H9 (cell line): ENCODE measurements around the gene DISC1. TPM values are rescaled to one million over a fixed set of nuclear protein-coding genes. Genes with fewer than 3 reads are reported as not detected.

Experiments
- DNase-seq: peaks from one replicate; pipeline ENCODE4 v3.0.0-alpha.2; 2017
- H2AFZ ChIP-seq: one replicate; pipeline ENCODE4 v1.6.1; 2013; ENCODE audit warnings: mild to moderate bottlenecking, low read length, control low read depth, moderate library complexity
- H2AK5ac ChIP-seq: 2 replicates; pipeline ENCODE4 v1.6.1; 2013; ENCODE audit warnings: low read length, control low read depth, mixed read lengths; ENCODE audit not compliant: insufficient read length
- H2BK120ac ChIP-seq: one replicate; pipeline ENCODE4 v1.6.1; 2013; ENCODE audit warnings: low read depth, mild to moderate bottlenecking, low read length, control low read depth, inconsistent platforms; ENCODE audit not compliant: poor library complexity, severe bottlenecking
- H2BK12ac ChIP-seq: 2 replicates; pipeline ENCODE4 v1.6.1; 2013; ENCODE audit warnings: low read length, control low read depth, mixed read lengths, low read depth; ENCODE audit not compliant: insufficient read length
- H2BK15ac ChIP-seq: 2 replicates; pipeline ENCODE4 v1.6.1; 2013; ENCODE audit warnings: low read depth, low read length, control low read depth
- H2BK20ac ChIP-seq: one replicate; pipeline ENCODE4 v1.6.1; 2013; ENCODE audit warnings: low read depth, mild to moderate bottlenecking, low read length, control low read depth, inconsistent platforms; ENCODE audit not compliant: poor library complexity, severe bottlenecking
- H2BK5ac ChIP-seq: 2 replicates; pipeline ENCODE4 v1.6.1; 2013; ENCODE audit warnings: low read length, control low read depth, mixed read lengths; ENCODE audit not compliant: insufficient read length
- H3K14ac ChIP-seq: 2 replicates; pipeline ENCODE4 v1.6.1; 2013; ENCODE audit warnings: low read length, control low read depth; ENCODE audit not compliant: insufficient read depth
- H3K18ac ChIP-seq: 2 replicates; pipeline ENCODE4 v1.6.1; 2013; ENCODE audit warnings: low read depth, mild to moderate bottlenecking, mixed read lengths, low read length, control low read depth; ENCODE audit not compliant: insufficient read length
- H3K23ac ChIP-seq: 2 replicates; pipeline ENCODE4 v1.6.1; 2013; ENCODE audit warnings: low read length, control low read depth, mixed read lengths, low read depth; ENCODE audit not compliant: insufficient read length
- H3K23me2 ChIP-seq: 2 replicates; pipeline ENCODE4 v1.6.1; 2013; ENCODE audit warnings: low read depth, mild to moderate bottlenecking, mixed read lengths, low read length, control low read depth; ENCODE audit not compliant: insufficient read length, poor library complexity, severe bottlenecking
- H3K27ac ChIP-seq: 2 replicates; pipeline ENCODE4 v1.5.1; 2013; ENCODE audit warnings: low read length, control low read depth, mixed read lengths, low read depth; ENCODE audit not compliant: insufficient read length
- H3K27me3 ChIP-seq: 2 replicates; pipeline ENCODE4 v1.6.1; 2013; ENCODE audit warnings: low read length, control low read depth, inconsistent platforms; ENCODE audit not compliant: insufficient read depth
- H3K4ac ChIP-seq: 2 replicates; pipeline ENCODE4 v1.6.1; 2013; ENCODE audit warnings: low read depth, mild to moderate bottlenecking, control low read depth, inconsistent platforms, low read length, moderate library complexity
- H3K4me1 ChIP-seq: 2 replicates; pipeline ENCODE4 v1.6.1; 2013; ENCODE audit warnings: low read length, control low read depth, inconsistent platforms; ENCODE audit not compliant: insufficient read depth
- H3K4me2 ChIP-seq: 2 replicates; pipeline ENCODE4 v1.6.1; 2013; ENCODE audit warnings: low read length, control low read depth, mixed read lengths; ENCODE audit not compliant: insufficient read length, insufficient read depth
- H3K56ac ChIP-seq: 2 replicates; pipeline ENCODE4 v1.6.1; 2013; ENCODE audit warnings: low read depth, mild to moderate bottlenecking, mixed read lengths, low read length, control low read depth; ENCODE audit not compliant: insufficient read length
- H3K79me1 ChIP-seq: 2 replicates; pipeline ENCODE4 v1.6.1; 2013; ENCODE audit warnings: low read depth, mild to moderate bottlenecking, moderate library complexity, low read length, control low read depth, inconsistent platforms; ENCODE audit not compliant: insufficient read depth, poor library complexity, severe bottlenecking
- H3K79me2 ChIP-seq: 2 replicates; pipeline ENCODE4 v1.6.1; 2013; ENCODE audit warnings: low read length, control low read depth, inconsistent platforms; ENCODE audit not compliant: insufficient read depth
- H3K9ac ChIP-seq: 2 replicates; pipeline ENCODE4 v1.6.1; 2013; ENCODE audit warnings: low read length, control low read depth, mixed read lengths; ENCODE audit not compliant: insufficient read length; ENCODE audit errors: extremely low read depth
- H3K9me3 ChIP-seq: one replicate; pipeline ENCODE4 v1.6.1; 2013; ENCODE audit warnings: low read depth, low read length, inconsistent platforms; ENCODE audit not compliant: control insufficient read depth
- H3T11ph ChIP-seq: one replicate; pipeline ENCODE4 v1.6.1; 2013; ENCODE audit warnings: mild to moderate bottlenecking, low read length, control low read depth, inconsistent platforms
- H4K20me1 ChIP-seq: one replicate; pipeline ENCODE4 v1.6.1; 2013; ENCODE audit not compliant: control insufficient read depth, insufficient read length, insufficient read depth
- H4K5ac ChIP-seq: 2 replicates; pipeline ENCODE4 v1.6.1; 2013; ENCODE audit warnings: low read depth, mild to moderate bottlenecking, mixed read lengths, low read length, control low read depth; ENCODE audit not compliant: insufficient read length
- H4K8ac ChIP-seq: replicated peaks from 2 replicates; pipeline ENCODE4 v1.6.1; 2013; ENCODE audit warnings: low read length, control low read depth, mixed read lengths, low read depth; ENCODE audit not compliant: insufficient read length
- H4K91ac ChIP-seq: 2 replicates; pipeline ENCODE4 v1.6.1; 2013; ENCODE audit warnings: low read depth, mild to moderate bottlenecking, moderate library complexity, mixed read lengths, low read length, control low read depth; ENCODE audit not compliant: insufficient read length
- H3K27ac Mint-ChIP-seq, 3 experiments: 2 replicates in 2 of 3; 3 replicates in 1 of 3; pipeline ENCODE4 v1.8.0; 2020 to 2021; ENCODE audit warnings: mixed read lengths in 3 of 3, mild to moderate bottlenecking in 1 of 3, moderate library complexity in 1 of 3
- H3K27me3 Mint-ChIP-seq: 2 replicates; pipeline ENCODE4 v1.8.0; 2021; ENCODE audit warnings: low read depth, mild to moderate bottlenecking, moderate library complexity, mixed read lengths
- H3K36me3 Mint-ChIP-seq, 3 experiments: 2 replicates in 2 of 3; 3 replicates in 1 of 3; pipeline ENCODE4 v1.8.0; 2020 to 2021; ENCODE audit warnings: low read depth in 3 of 3, mixed read lengths in 3 of 3; ENCODE audit not compliant: insufficient read depth in 1 of 3
- H3K4me1 Mint-ChIP-seq, 2 experiments: 2 replicates each; pipeline ENCODE4 v1.8.0; 2020; ENCODE audit warnings: mixed read lengths in 2 of 2
- H3K4me3 Mint-ChIP-seq, 2 experiments: 2 replicates in 1 of 2; 3 replicates in 1 of 2; pipeline ENCODE4 v1.8.0; 2020 to 2021; ENCODE audit warnings: mild to moderate bottlenecking in 2 of 2, mixed read lengths in 2 of 2, moderate library complexity in 1 of 2
- H3K9me3 Mint-ChIP-seq, 2 experiments: 2 replicates in 1 of 2; 3 replicates in 1 of 2; pipeline ENCODE4 v1.8.0; 2020; ENCODE audit warnings: mild to moderate bottlenecking in 2 of 2, mixed read lengths in 2 of 2, moderate library complexity in 1 of 2
- WGBS: extraction: QIAGEN DNeasy Blood & Tissue Kit; methylation state at CpG from one replicate; pipeline ENCODE4 v1.1.7; 2013; ENCODE audit warnings: missing lambda C conversion rate, low lambda C conversion rate, mixed read lengths; ENCODE audit not compliant: insufficient read length; ENCODE audit errors: extremely low coverage; 5-methylcytosine and 5-hydroxymethylcytosine counted together
- total RNA-seq: library from RNA; stranded (reverse); gene quantifications from 2 replicates; pipeline ENCODE4 v1.2.1, GENCODE V29; 2021
- TF ChIP-seq, protein P1 (sequence below): fragments of 200-600 bp; sonication (generic); conservative IDR thresholded peaks from 3 replicates; pipeline ENCODE4 v1.8.0; 2021; ENCODE audit warnings: antibody characterized with exemption, mild to moderate bottlenecking

Gene DISC1
- total RNA-seq, 1 experiment from 2014 or later: 2.5 TPM

- H3T11ph ChIP-seq: no peak overlapping the region
- Mint-ChIP-seq H3K4me3 (no peak overlapping the region), H3K36me3 (peaks cover 0 to 4% (median 1%) of the 10 kb centered on the region in 3 experiments; a peak in 1 of 7 replicates), H3K9me3 (peaks cover 12 to 17% of the 10 kb centered on the region in 2 experiments), H3K27ac (no peak overlapping the region), H3K4me1 (peaks cover 14 to 15% of the 10 kb centered on the region in 2 experiments), H3K27me3 (peaks cover 6% of the 10 kb centered on the region)
- H3K9ac ChIP-seq: no peak overlapping the region
- TF ChIP-seq, protein P1, sequence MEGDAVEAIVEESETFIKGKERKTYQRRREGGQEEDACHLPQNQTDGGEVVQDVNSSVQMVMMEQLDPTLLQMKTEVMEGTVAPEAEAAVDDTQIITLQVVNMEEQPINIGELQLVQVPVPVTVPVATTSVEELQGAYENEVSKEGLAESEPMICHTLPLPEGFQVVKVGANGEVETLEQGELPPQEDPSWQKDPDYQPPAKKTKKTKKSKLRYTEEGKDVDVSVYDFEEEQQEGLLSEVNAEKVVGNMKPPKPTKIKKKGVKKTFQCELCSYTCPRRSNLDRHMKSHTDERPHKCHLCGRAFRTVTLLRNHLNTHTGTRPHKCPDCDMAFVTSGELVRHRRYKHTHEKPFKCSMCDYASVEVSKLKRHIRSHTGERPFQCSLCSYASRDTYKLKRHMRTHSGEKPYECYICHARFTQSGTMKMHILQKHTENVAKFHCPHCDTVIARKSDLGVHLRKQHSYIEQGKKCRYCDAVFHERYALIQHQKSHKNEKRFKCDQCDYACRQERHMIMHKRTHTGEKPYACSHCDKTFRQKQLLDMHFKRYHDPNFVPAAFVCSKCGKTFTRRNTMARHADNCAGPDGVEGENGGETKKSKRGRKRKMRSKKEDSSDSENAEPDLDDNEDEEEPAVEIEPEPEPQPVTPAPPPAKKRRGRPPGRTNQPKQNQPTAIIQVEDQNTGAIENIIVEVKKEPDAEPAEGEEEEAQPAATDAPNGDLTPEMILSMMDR: no peak
- H2BK120ac ChIP-seq: no peak overlapping the region
- H3K14ac ChIP-seq: no peak overlapping the region
- H4K8ac ChIP-seq: no peak overlapping the region
- no peaks in the 10 kb centered on the region for H3K79me2 ChIP-seq
- H3K23ac ChIP-seq: no peak overlapping the region
- no peak overlapping the region for H4K91ac ChIP-seq
- H3K79me1 ChIP-seq: no peaks in the 10 kb centered on the region
- H2AFZ ChIP-seq: no peak overlapping the region
- H3K4ac ChIP-seq: no peak overlapping the region
- no peak overlapping the region for H3K27ac ChIP-seq
- no peaks in the 10 kb centered on the region for H4K20me1 ChIP-seq
- H3K4me1 ChIP-seq: peaks cover 3% of the 10 kb centered on the region; the same call in 1 of the 2 replicates
- no peak overlapping the region for H2BK15ac ChIP-seq
- H3K4me2 ChIP-seq: no peak overlapping the region
- H2AK5ac ChIP-seq: no peak overlapping the region
- H2BK12ac ChIP-seq: no peak overlapping the region
- no peak overlapping the region for H3K56ac ChIP-seq
- no peaks in the 10 kb centered on the region for H3K9me3 ChIP-seq
- no CpG with 5 or more reads among the region's 3 CpGs for WGBS
- DNase-seq: no peak
- H3K23me2 ChIP-seq: no peaks in the 10 kb centered on the region
- H3K27me3 ChIP-seq: no peaks in the 10 kb centered on the region
- no peak overlapping the region for H3K18ac ChIP-seq
- no peak overlapping the region for H2BK5ac ChIP-seq
- H4K5ac ChIP-seq: no peak overlapping the region
- H2BK20ac ChIP-seq: no peak overlapping the region
Observed at GRCh38 chr1:231667896-231668506, 41.4 kb downstream of the DISC1 start.
